Muscle of back (tissue), 11 donors: Measurements from ENCODE around the gene OR2T34. TPM values are rescaled to one million over a fixed set of nuclear protein-coding genes. Genes with fewer than 3 reads are reported as not detected.
"Not testable (repeated sequence)": the region's sequence is repeated elsewhere in the genome, so short reads cannot be mapped to it uniquely, and the experiment has no call there.

Source experiments
- DNase-seq, 3 donors: peaks; one replicate each; pipeline versions ENCODE4 v3.0.0 to v3.0.0-alpha.2; 2013
- polyA plus RNA-seq, 10 donors: library from polyadenylated mRNA; unstranded; fragments of 120-200 nt; gene quantifications; one replicate each; pipeline ENCODE4 v1.2.1, GENCODE V29; 2013; ENCODE audit not compliant: insufficient read length in 10 of 10

OR2T34 gene
- polyA plus RNA-seq, 10 donors: not detected

DNA sequence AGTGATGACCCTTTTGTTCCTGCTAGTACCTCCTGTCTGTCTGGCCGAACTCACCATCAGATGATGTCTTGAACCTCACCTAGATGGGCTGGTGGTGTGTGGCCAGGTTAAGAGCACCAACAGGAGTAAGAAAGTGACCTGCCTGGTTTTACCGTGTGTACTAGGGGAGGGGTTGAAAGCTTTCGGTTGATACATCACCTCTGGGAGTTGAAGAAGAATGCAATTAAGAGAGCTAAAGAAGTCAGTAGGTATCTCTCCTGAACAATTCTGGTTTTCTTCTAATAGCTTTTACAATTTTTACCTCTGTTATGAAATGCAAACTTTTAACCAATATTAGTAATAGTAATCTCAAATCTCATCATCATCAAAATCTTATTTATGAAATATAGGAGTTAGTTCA is 11.9 kb downstream of the OR2T34 start, which contains the start of gene OR2T29:
Gene OR2T29 (minus strand): TSS at position 101 of the 400 bp plus-strand sequence. CDS start 3,281 bp downstream, outside the sequence.
- not testable (repeated sequence) for DNase-seq

DNA sequence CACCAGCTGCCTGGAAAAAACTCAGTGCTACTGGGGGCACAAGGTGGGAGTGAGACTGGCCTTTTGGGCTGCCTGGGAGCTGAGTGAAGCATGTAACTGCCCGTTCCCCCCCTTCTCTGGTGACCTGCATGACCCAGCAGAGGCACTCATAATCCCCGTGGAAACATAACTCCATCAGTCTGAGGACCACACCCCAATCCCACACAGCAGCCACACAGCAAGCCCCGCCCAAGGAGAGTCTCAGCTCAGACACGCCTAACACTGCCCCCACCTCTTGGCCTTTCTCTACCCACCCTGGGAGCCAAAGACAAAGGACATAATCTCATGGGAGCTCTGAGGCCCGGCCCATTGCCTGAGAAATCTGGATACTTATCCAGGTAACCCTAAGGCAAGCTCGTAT is 23.5 kb downstream of the OR2T34 start:
- DNase-seq: not testable (repeated sequence)

DNA sequence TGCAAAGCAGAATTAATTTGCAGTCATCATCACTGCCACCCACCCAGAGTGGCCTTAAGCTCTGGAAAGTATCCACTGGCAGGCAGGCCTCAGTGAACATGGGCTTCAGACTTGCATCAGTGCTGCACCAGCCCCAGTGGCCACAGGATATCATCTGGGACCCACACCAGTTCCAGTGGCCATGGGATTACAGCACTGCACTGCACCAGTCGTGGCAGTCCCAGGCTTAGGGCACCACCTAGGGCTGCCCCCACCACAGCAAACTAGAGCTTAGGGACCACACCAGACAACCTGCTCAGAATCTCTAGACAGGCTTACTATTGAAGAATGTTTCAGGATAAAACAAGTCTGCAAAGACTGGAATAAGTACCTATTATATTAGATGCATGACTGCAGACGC is 27.2 kb downstream of the OR2T34 start:
- DNase-seq: not testable (repeated sequence)

DNA sequence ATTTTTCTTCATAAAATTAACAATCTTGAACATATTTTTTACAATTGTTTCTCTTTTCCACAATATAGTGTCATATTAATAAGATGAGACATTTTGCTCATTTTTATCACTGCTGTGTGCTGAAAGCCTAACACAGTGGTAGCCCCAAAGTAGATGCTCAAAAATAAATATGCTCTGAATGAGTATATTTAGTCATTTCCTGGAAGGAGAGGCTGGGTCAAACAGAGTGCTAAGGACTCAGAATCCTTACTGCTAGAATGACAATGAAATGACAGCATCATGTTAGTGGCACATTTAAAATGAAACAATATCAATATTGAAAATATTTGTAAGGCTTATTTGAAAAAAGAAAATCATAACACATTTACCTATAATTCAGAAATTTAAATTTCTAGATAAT is 37.1 kb downstream of the OR2T34 start:
- DNase-seq: not testable (repeated sequence)

Other genes with a start within 250 kb of the OR2T34 start
- gene OR14C36, start 226.0 kb downstream of the OR2T34 start, polyA plus RNA-seq: not detected
- gene OR2T4, start 213.1 kb downstream of the OR2T34 start, polyA plus RNA-seq: not detected
- gene OR2T6, start 199.0 kb downstream of the OR2T34 start, polyA plus RNA-seq: not detected
- gene OR2T1, start 171.7 kb downstream of the OR2T34 start, polyA plus RNA-seq: not detected
- not detected for gene OR2T2, start 129.1 kb downstream of the OR2T34 start, polyA plus RNA-seq
- gene OR2T3, start 101.4 kb downstream of the OR2T34 start, polyA plus RNA-seq: not detected
- not detected for gene OR2T5, start 86.2 kb downstream of the OR2T34 start, polyA plus RNA-seq
- gene OR2G6, start 66.7 kb downstream of the OR2T34 start, polyA plus RNA-seq: not detected
- gene OR2T29, start 12.0 kb downstream of the OR2T34 start, polyA plus RNA-seq: not detected
- not detected for gene OR2T10, start 22.9 kb upstream of the OR2T34 start, polyA plus RNA-seq
- gene OR2T11, start 60.3 kb upstream of the OR2T34 start, polyA plus RNA-seq: not detected
- gene OR2T35, start 70.5 kb upstream of the OR2T34 start, polyA plus RNA-seq: not detected
- not detected for gene OR2T27, start 80.8 kb upstream of the OR2T34 start, polyA plus RNA-seq
- gene OR14I1, start 128.0 kb upstream of the OR2T34 start, polyA plus RNA-seq: not detected
- gene LYPD8, start 181.0 kb upstream of the OR2T34 start, polyA plus RNA-seq: not detected